Activated T-cell treated with anti-CD3 and anti-CD28 coated beads for 24 hours (primary cell): ENCODE results near the gene LIPM.

Experiments
- DNase-seq: peaks from one replicate; pipeline ENCODE4 v3.0.0-alpha.2; 2020; ENCODE audit warnings: low read depth

Gene LIPM

DNA sequence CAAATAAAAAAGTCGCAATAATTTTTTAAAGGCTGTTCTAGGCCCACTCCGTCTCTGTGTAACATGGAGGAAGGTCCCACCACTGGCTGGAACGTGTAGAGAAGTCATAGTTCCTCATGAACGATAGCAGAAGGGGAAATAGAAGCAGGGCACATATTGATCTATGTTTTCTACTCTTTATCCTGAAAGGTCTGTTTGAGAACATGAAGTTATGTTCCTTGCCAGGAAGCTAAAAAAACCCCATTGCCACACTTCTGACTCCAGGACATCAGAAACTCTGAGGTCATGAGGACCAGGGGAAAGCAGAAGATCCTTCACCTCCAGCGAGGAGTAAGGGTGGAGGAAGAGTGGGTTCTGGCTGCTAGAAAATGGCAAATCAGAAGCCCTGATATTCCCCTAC lies 38.4 kb downstream of the LIPM start:
- no peak for DNase-seq

DNA sequence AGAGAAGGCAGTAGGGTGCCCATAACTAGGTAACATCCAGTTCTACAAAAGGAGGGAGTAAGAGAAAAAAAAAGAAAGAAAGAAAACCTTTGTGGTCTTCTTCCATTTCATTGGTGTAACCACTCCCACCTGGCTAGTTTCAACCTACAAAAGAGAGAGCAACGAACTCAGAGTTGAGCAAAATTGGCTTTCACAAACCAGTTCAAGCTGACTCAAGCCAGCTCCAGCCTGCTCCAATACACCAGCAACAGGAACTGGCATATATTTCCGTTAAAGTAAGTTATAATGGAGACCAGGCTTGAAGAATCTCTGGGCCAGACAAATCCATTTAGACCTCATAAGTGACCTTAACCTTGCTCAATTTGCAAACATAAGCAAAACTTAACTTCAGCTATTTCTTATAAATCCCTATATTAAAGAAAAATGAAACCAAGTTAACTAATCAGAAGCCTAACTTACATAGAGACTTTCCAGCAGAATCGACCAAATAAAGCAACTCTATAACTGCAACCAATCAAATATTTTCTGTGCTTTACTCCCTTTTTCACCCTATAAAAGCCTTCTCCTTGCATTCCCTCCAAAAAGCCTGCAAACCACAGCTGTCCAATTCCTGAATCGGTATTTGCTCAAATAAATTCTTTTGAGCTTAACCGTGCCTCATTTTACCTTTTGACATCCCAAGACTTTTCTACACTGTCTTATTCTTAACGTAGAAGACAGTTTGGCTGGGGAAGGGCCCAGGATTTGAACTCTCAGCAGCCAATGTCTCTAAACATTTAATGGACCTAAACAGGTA lies 39.0 kb downstream of the LIPM start:
- no peak for DNase-seq

DNA sequence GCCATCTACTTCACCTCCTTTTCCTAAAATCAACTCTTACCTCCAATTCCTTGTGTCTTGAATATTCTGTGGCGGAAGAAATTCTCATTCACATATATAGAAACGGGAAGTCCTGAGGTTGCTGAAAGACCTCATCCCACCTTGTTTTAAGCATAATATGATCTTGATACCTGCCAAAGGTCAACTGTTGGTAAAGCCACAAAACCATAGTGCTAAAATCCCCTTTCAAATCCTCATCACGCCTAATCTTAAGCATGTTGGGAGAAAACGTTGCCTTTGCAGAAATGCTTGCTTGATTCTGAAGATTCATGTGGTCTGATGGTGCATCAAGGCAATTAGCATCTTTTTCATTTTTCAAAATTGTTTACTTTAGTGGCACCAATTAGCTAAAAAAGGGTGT lies 40.6 kb downstream of the LIPM start:
- DNase-seq: no peak

DNA sequence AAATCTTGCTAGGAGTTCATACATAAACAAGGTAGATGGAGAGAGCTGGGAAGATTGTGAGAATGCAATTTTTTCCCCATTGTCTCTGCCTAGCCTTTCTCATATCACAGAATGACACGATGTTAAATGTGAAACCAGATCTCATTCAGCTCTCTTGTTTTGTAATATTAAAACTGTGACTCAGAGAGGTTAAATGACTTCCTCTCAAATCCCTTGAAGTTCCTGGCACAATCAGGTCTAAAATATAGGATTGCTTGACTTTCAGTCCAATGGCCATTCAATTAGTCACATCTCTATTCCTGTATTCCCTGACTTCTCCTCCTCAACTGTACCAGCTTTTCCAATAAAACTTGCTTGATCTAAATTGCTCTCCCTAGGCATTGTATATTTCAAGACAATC lies 46.0 kb downstream of the LIPM start:
- DNase-seq: no peak

DNA sequence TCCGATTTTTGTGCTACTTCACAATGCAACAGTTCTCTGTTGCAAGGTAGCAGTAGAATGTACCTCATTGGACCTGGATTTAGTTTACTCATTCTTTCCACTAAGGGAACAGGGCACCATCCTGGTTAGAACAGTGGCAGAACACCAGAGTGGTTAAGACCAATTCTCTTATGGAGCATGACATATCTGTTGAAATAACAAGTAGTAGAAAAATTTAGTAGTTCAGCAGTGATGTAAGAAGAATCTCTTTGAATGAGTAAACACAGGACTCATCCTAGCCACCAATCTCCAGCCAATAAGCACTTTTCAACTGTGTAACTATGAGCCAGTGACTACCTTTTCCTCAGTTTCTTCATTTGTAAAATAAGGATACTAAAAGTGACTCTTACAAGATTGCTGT lies 46.7 kb downstream of the LIPM start:
- no peak for DNase-seq

DNA sequence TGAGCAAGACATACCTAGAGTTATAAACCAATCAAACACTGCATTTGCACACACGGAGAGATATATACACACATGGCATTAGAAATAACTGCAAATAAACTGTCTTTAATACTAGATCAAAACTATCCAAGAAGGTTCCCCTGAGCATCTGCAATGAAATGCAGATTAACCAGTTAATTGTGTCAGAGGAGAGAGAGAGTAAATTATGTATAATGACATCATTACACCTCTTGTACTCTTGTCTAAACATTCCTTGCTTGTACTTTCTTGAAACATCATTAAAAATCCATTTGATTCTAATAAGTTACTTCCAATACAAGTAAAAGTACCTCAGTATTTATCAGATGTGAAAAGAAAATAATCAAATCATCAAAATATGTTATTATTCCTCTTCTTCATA lies 48.2 kb downstream of the LIPM start:
- DNase-seq: no peak

DNA sequence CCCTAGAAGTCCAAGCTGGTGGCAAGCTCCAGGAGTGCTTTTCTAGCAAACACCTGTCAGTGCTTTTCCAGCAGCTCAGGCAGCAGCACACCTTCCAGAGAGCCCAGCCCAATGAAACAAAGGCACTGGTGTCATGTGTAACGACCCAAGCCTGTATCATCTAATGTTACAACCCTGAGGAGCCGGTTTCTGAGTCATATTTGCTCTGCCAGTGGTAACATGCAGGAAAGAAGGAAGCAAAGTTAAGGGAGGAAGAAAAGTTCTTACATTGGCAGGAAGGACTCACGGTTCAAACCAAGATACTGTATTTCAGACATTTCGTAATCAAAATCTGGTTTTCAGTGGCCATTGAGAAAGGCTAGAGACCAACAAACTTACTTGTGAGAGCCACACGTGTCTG lies 49.2 kb downstream of the LIPM start, which contains the start of gene ANKRD22:
ANKRD22 (minus strand) TSS at position 139 of the 400 bp plus-strand sequence. CDS start 237 bp downstream, outside the sequence.
- DNase-seq: no peak

DNA sequence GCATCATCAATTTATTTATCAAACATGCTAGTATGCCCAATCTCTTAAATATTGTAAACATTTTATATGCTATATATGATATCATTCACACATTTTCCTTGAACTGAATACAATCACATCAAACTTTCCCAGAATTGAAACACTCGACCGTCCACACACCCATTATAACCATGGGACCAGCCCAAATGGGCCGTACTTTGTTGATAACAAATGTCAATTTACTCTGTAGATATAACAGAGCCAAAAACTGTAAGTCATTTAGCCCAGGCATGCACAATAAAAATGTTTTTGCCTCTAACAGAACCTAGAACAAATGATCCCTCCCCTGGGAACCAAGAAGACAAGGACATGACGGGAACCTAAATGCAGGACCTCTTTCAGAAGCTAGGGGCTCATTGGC lies 49.8 kb downstream of the LIPM start:
- DNase-seq: no peak

DNA sequence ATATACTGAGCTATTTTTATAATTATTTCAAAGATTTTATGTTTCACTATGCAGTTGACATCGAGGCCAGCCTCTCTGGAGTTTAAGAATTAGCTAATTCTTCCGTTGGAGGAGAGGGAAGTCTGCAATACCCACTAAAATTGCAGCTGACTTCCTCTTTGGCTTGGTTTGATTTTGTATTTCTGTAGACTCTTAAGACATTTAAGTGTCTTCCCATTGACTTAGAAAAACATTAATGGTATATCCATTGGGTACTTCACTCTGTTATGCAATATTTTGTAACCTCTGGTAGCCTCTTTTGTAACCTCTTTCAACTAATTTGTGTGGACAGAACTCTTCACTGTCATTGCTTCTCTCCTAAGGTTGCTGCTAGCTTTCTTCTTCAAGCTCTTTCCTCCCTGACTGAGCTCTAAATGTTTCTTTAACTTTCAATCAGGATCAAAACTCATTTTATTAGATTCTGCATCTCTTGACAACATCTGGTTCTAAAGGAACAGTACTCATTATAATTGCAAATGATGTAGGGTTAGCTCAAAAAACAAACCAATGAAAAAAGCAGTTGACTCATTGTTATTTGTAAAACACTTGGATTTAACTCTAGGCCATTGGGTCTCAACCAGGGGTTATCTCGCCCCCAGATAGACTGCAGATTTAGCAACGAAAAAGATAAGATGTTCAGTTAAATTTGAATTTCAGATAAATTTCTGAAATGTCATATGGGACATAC lies 50.8 kb downstream of the LIPM start:
- no peak for DNase-seq

DNA sequence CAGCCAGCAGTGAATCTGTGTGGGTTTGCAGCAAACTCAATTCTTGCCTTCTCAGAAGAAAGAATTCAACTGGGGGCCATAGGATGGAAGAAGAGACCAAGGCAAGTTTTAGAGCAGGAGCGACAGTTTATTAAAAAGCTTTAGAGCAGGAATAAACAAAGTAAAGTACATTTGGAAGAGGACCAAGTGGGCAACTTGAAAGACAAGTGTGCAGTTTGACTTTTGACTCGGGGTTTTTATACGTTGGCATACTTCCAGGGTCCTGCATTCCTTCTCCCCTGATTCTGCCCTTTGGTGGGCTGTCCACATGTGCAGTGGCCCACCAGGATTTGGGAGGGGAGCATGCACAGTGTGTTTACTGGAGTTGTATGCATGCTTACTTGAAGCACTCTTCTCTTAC lies 52.2 kb downstream of the LIPM start:
- DNase-seq: no peak

DNA sequence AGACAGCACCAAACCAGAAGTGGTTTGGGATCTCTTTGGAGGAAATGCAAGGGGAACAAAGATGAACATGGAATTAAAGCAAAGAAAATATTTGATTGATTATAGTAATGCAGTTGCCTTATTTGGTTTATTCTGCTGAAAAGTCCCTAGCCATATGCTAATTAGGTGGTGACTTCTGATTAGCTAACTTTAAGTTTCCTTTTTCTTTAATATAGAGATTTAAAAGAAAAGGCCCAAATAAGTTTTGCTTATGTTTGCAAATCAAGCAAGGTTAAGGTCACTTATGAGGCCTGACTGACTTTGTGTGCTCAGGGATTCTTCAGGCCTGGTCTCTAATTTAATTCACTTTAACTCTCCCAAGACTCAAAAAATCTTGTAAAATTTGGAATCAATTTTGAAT lies 55.3 kb downstream of the LIPM start:
- DNase-seq: no peak

DNA sequence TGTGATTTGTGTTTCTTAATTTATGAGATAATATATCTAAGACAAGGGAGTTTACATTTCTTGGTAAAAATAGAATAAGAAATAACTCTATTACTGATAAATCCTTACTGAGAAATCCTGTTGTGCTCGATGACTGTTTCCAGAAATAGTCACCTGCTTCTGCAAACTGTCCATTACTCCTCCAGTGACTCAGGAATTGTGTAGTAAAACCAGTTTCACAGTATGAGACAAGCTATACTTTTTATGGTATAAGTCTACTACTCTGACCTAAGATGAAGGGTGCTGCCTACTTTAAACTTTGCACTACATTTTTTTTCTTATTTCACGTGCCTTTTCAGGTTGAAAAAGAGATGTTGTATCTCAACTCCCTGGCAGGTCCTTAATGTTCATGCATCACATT lies 56.0 kb downstream of the LIPM start:
- DNase-seq: no peak

DNA sequence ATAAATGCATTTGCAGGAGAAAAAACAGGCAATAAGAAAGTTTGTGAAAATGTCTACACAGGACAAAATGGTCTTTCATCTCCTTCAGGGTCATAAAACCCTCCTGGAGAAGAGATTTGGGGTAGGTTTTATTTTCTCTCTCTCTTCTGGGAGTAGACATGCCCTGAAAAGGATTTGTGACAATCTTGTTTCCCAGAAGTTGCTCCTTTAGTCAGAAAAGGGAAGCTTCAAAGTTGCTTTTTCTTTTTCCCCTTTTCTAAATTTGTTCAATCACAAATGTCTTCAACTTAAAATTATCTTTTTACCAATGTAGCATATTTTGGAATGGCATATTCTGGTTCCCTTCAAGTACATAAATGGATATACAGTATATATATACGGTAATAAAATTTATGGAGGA lies 58.5 kb downstream of the LIPM start:
- no peak for DNase-seq

DNA sequence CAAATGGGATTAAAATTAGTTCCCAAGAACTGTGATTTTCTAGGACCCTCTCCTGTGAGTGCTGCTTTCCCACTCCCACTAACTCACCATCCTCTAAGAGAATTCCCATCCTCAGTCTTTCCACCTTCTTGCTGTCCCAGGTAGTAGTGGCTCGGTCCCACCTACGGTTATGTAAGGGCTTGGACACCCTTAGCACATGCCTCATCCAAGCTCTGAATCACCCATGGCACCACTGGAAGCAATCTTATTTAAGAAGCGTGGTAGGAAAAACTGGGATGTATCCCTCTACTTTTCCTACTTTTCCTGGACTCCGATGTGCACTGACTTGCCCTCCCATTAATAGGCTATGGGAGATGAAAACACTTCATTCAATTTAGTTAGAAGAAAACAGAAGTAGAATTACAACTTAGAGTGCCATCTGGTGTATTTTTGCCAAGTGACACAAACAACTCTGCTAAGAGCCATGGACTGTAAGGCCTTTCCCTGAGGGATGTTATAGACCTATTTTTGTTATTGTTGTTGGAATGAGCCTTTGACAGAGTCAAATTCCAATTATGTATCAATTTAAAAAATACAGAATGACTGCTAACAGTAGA lies 62.8 kb downstream of the LIPM start:
- no peak for DNase-seq

DNA sequence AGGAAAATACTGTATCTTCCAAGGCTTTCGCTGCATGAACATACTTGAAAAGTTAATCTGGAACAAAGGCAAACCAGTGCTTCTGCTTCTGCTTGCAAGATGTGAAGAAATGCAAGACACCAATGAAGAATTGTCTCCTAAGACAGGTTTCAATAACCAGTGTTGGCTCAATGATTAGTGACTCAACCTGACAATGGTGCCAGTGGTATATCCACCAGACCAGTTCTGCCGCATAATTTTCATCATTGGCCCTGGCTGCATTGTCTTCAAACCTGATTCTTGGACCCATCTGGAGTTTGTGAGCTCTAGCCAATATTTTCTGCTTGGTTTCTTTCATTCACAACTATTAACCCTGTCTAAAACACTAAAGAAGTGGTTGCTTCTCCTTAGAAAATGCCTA lies 63.9 kb downstream of the LIPM start:
- no peak for DNase-seq

DNA sequence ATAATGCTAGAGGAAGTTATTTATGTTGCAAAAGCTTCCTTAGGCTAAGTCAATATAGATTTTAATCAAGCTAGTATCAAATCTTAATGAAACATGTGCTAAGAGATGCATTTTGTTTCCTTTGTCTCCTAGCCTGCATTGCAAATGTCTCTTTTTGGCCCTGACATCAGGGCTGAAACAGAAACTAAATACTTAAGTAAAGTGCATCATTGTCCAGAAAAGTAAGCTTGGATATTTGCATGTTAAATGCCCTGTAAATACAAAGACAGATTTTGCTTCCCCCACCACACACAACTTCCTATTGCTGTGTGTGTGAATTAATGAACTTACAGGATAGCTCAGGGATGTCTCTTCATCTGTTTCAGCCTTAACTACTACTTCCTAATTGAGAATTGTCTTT lies 67.6 kb downstream of the LIPM start:
- no peak for DNase-seq
